Activated T-cell treated with anti-CD3 and anti-CD28 coated beads, Interleukin-2, amount 50 U/mL, for 24 hours (primary cell): Measurements from ENCODE around the gene TMEM198.

Source experiments
- DNase-seq: peaks from one replicate; pipeline ENCODE4 v3.0.0-alpha.2; 2020
- H3K27ac Mint-ChIP-seq: 2 replicates; pipeline ENCODE4 v1.8.0; 2020; ENCODE audit warnings: mild to moderate bottlenecking, mixed read lengths
- H3K27me3 Mint-ChIP-seq: 2 replicates; pipeline ENCODE4 v1.8.0; 2020; ENCODE audit warnings: mixed read lengths
- H3K36me3 Mint-ChIP-seq: 2 replicates; pipeline ENCODE4 v1.8.0; 2020; ENCODE audit warnings: low read depth, mixed read lengths
- H3K4me1 Mint-ChIP-seq: 2 replicates; pipeline ENCODE4 v1.8.0; 2020; ENCODE audit warnings: low read depth, mixed read lengths
- H3K4me3 Mint-ChIP-seq: 2 replicates; pipeline ENCODE4 v1.8.0; 2020; ENCODE audit warnings: mild to moderate bottlenecking, moderate library complexity, mixed read lengths
- H3K9me3 Mint-ChIP-seq: 2 replicates; pipeline ENCODE4 v1.8.0; 2020; ENCODE audit warnings: mixed read lengths

The TMEM198 gene

GRCh38 chr2:219515874-219516629 lies 27.8 kb upstream of the TMEM198 start:
- peaks cover 85% of the 10 kb centered on the region for H3K27me3 Mint-ChIP-seq
- H3K36me3 Mint-ChIP-seq, result no peaks in the 10 kb centered on the region
- DNase-seq, result no peak
- no peak overlapping the region for H3K27ac Mint-ChIP-seq
- H3K4me3 Mint-ChIP-seq, result no peak overlapping the region
- H3K4me1 Mint-ChIP-seq, result peaks cover 15% of the 10 kb centered on the region
- no peaks in the 10 kb centered on the region for H3K9me3 Mint-ChIP-seq

GRCh38 chr2:219516888-219517287 lies 26.9 kb upstream of the TMEM198 start:
- DNase-seq, result no peak
- Mint-ChIP-seq H3K36me3 (no peaks in the 10 kb centered on the region), H3K27me3 (peaks cover 87% of the 10 kb centered on the region), H3K9me3 (no peaks in the 10 kb centered on the region), H3K27ac (no peak overlapping the region), H3K4me1 (peaks cover 20% of the 10 kb centered on the region), H3K4me3 (no peak overlapping the region)

GRCh38 chr2:219517954-219518778 lies 25.7 kb upstream of the TMEM198 start:
- peaks cover 81% of the 10 kb centered on the region for H3K27me3 Mint-ChIP-seq
- DNase-seq, result no peak

GRCh38 chr2:219519526-219519916 lies 24.3 kb upstream of the TMEM198 start:
- H3K27me3 Mint-ChIP-seq, result peaks cover 81% of the 10 kb centered on the region
- peaks cover 12% of the 10 kb centered on the region for H3K4me1 Mint-ChIP-seq
- no peaks in the 10 kb centered on the region for H3K36me3 Mint-ChIP-seq
- no peak overlapping the region for H3K4me3 Mint-ChIP-seq
- H3K27ac Mint-ChIP-seq, result no peak overlapping the region
- no peak for DNase-seq
- no peaks in the 10 kb centered on the region for H3K9me3 Mint-ChIP-seq

More at GRCh38 chr2:219517954-219518778, 25.7 kb upstream of the TMEM198 start:
- Mint-ChIP-seq H3K4me1 (peaks cover 20% of the 10 kb centered on the region), H3K27ac (no peak overlapping the region), H3K36me3 (no peaks in the 10 kb centered on the region), H3K4me3 (no peak overlapping the region), H3K9me3 (no peaks in the 10 kb centered on the region)

- H3K27me3 Mint-ChIP-seq, result peaks cover 83% of the 10 kb centered on the region
- H3K36me3 Mint-ChIP-seq, result no peaks in the 10 kb centered on the region
- H3K9me3 Mint-ChIP-seq, result no peaks in the 10 kb centered on the region
- no peak for DNase-seq
- peaks cover 11% of the 10 kb centered on the region for H3K4me1 Mint-ChIP-seq
- H3K27ac Mint-ChIP-seq, result no peak overlapping the region
- no peak overlapping the region for H3K4me3 Mint-ChIP-seq
These were observed 23.7 kb upstream of the TMEM198 start for GRCh38 chr2:219520079-219520478.

- peaks cover 11% of the 10 kb centered on the region for H3K4me1 Mint-ChIP-seq
- no peak overlapping the region for H3K27ac Mint-ChIP-seq
- peaks cover 83% of the 10 kb centered on the region for H3K27me3 Mint-ChIP-seq
- no peaks in the 10 kb centered on the region for H3K36me3 Mint-ChIP-seq
- H3K9me3 Mint-ChIP-seq, result no peaks in the 10 kb centered on the region
- no peak for DNase-seq
- no peak overlapping the region for H3K4me3 Mint-ChIP-seq
These were observed 22.6 kb upstream of the TMEM198 start for GRCh38 chr2:219521066-219521880.

- H3K27me3 Mint-ChIP-seq, result peaks cover 83% of the 10 kb centered on the region
- no peaks in the 10 kb centered on the region for H3K36me3 Mint-ChIP-seq
- no peak for DNase-seq
- H3K9me3 Mint-ChIP-seq, result no peaks in the 10 kb centered on the region
- no peak overlapping the region for H3K4me3 Mint-ChIP-seq
- peaks cover 11% of the 10 kb centered on the region for H3K4me1 Mint-ChIP-seq
- H3K27ac Mint-ChIP-seq, result no peak overlapping the region
These were observed 21.5 kb upstream of the TMEM198 start for GRCh38 chr2:219522111-219523030.

GRCh38 chr2:219523031-219523671 lies 20.7 kb upstream of the TMEM198 start:
- no peak for DNase-seq
- Mint-ChIP-seq H3K36me3 (no peaks in the 10 kb centered on the region), H3K4me1 (peaks cover 11% of the 10 kb centered on the region), H3K27ac (no peak overlapping the region), H3K27me3 (peaks cover 82% of the 10 kb centered on the region), H3K4me3 (no peak overlapping the region), H3K9me3 (no peaks in the 10 kb centered on the region)

GRCh38 chr2:219524817-219525216 lies 19.0 kb upstream of the TMEM198 start:
- Mint-ChIP-seq H3K4me1 (peaks cover 11% of the 10 kb centered on the region), H3K9me3 (no peaks in the 10 kb centered on the region), H3K4me3 (no peak overlapping the region), H3K27ac (no peak overlapping the region), H3K27me3 (peaks cover 90% of the 10 kb centered on the region), H3K36me3 (no peaks in the 10 kb centered on the region)
- no peak for DNase-seq

GRCh38 chr2:219525533-219526232 lies 18.1 kb upstream of the TMEM198 start:
- H3K4me3 Mint-ChIP-seq, result no peak overlapping the region
- H3K36me3 Mint-ChIP-seq, result no peaks in the 10 kb centered on the region
- H3K9me3 Mint-ChIP-seq, result no peaks in the 10 kb centered on the region
- H3K27me3 Mint-ChIP-seq, result peaks cover 91% of the 10 kb centered on the region
- DNase-seq, result no peak
- no peak overlapping the region for H3K27ac Mint-ChIP-seq
- peaks cover 11% of the 10 kb centered on the region for H3K4me1 Mint-ChIP-seq

- Mint-ChIP-seq H3K4me1 (peaks cover 10% of the 10 kb centered on the region), H3K27ac (no peak overlapping the region), H3K9me3 (no peaks in the 10 kb centered on the region), H3K27me3 (peaks cover 89% of the 10 kb centered on the region), H3K4me3 (no peak overlapping the region), H3K36me3 (no peaks in the 10 kb centered on the region)
- DNase-seq, result no peak
These were observed 17.3 kb upstream of the TMEM198 start for GRCh38 chr2:219526320-219527075.

GRCh38 chr2:219527076-219527394 lies 16.8 kb upstream of the TMEM198 start:
- no peak overlapping the region for H3K4me3 Mint-ChIP-seq
- peaks cover 87% of the 10 kb centered on the region for H3K27me3 Mint-ChIP-seq
- H3K9me3 Mint-ChIP-seq, result no peaks in the 10 kb centered on the region
- no peak overlapping the region for H3K27ac Mint-ChIP-seq
- no peak for DNase-seq
- no peaks in the 10 kb centered on the region for H3K36me3 Mint-ChIP-seq
- peaks cover 5% of the 10 kb centered on the region for H3K4me1 Mint-ChIP-seq
